ENCODE results near the gene PLCG2. TPM values are rescaled to one million over a fixed set of nuclear protein-coding genes. Genes with fewer than 3 reads are reported as not detected.

PLCG2 gene
- polyA plus RNA-seq, 2 of the 4 experiments (the other 2 are of a cell fraction) = 2.8 to 6.0 TPM

GRCh38 chr16:81921085-81921814 lies 142.2 kb downstream of the PLCG2 start:
- TF ChIP-seq, protein P1, sequence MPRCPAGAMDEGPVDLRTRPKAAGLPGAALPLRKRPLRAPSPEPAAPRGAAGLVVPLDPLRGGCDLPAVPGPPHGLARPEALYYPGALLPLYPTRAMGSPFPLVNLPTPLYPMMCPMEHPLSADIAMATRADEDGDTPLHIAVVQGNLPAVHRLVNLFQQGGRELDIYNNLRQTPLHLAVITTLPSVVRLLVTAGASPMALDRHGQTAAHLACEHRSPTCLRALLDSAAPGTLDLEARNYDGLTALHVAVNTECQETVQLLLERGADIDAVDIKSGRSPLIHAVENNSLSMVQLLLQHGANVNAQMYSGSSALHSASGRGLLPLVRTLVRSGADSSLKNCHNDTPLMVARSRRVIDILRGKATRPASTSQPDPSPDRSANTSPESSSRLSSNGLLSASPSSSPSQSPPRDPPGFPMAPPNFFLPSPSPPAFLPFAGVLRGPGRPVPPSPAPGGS (IDR thresholded peaks at IDR 0.05) = no peak
- TF ChIP-seq CBX2 (IDR thresholded peaks at IDR 0.05; ENCODE audit: borderline replicate concordance, low read depth) (no peak), PHF8 (IDR thresholded peaks at IDR 0.05; ENCODE audit: borderline replicate concordance, low read depth) (no peak), ZNF302 (CRISPR knock-in tag; IDR thresholded peaks at IDR 0.05) (no peak), PBX3 (IDR thresholded peaks at IDR 0.05) (no peak), FOSB (CRISPR knock-in tag; IDR thresholded peaks at IDR 0.05) (no peak)
- WGBS (ENCODE audit: missing lambda C conversion rate) = 75% methylated on average over 12 of the region's 12 CpGs
- Histone ChIP-seq H3K9me3 (no peaks in the 10 kb centered on the region), H3K4me1 (no peaks in the 10 kb centered on the region), H3K27ac (no peak overlapping the region), H3K4me2 (no peak overlapping the region), H3K4me3 (no peak overlapping the region)
- ChIA-PET CTCF (no interaction called here), POLR2A (no interaction called here)
- ATAC-seq (no peak), DNase-seq (ENCODE audit: low read depth in 1 of 2, low spot score in 1 of 2) (no peak), FAIRE-seq (no peak)

DNA sequence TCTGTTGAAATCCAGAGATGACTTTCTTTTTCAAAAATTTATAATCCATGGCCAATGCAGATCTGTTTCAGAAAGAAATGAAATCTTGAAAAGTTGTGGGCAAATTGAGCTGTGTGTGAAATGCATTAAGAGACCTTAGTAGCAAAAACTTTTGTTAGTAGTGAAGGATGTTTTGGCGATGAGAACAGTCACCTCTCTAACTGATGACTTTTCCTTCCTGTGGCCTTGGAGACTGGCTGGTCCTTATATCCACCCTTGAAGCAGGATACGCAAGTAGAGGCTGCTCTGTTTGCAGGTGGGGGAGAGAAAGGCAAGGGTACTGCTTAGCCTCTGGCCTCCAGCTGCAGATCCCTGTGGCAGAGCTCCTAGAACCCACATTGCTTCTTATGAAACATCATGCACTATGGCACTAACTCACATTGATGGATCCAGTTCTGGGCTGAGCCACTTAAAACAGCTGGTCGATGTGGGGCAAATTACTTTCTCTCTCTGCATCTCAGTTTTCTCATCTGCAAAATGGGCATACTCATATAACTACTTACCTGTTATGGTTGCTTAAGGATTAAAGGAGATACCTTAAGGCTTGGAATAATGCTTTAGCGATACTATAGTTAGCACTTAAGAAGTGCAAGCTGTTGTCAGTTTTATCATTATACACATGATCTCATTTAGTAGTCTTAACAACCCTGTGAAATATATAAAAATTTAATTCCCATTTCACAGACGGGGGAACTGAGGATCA lies 142.9 kb downstream of the PLCG2 start:
- H3K4me3 ChIP-seq = no peak overlapping the region
- FAIRE-seq (no peak), DNase-seq (ENCODE audit: low read depth in 1 of 2, low spot score in 1 of 2) (no peak), ATAC-seq (no peak)
- no peak overlapping the region for H3K27ac ChIP-seq
- H3K9me3 ChIP-seq = no peaks in the 10 kb centered on the region
- ChIA-PET CTCF (no interaction called here), POLR2A (no interaction called here)
- WGBS (ENCODE audit: missing lambda C conversion rate) = 76% methylated on average over 5 of the region's 5 CpGs
- H3K4me2 ChIP-seq = no peak overlapping the region
- TF ChIP-seq, protein P2, sequence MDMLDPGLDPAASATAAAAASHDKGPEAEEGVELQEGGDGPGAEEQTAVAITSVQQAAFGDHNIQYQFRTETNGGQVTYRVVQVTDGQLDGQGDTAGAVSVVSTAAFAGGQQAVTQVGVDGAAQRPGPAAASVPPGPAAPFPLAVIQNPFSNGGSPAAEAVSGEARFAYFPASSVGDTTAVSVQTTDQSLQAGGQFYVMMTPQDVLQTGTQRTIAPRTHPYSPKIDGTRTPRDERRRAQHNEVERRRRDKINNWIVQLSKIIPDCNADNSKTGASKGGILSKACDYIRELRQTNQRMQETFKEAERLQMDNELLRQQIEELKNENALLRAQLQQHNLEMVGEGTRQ (IDR thresholded peaks at IDR 0.05) = no peak
- no peaks in the 10 kb centered on the region for H3K4me1 ChIP-seq

DNA sequence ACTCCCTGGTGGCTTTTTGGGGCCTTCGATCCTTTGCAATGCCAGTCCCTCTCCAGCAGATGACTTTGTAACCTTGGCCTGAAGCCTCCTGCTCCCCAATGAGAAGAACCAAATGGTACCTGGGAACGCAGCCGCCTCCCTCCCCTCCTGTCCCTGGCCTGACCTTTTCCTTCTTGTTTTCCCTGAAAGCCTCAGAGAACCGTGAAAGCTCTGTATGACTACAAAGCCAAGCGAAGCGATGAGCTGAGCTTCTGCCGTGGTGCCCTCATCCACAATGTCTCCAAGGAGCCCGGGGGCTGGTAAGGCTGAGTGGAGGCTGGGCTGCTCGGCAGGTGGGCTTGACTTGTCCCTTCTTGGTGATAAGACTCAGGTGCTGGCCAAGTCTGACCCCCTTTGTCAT lies 144.2 kb downstream of the PLCG2 start:
- ATAC-seq (no peak), DNase-seq (ENCODE audit: low read depth in 1 of 2, low spot score in 1 of 2) (no peak), FAIRE-seq (no peak)
- 71% methylated on average over 9 of the region's 9 CpGs for WGBS (ENCODE audit: missing lambda C conversion rate)
- Histone ChIP-seq H3K4me1 (no peaks in the 10 kb centered on the region), H3K4me2 (no peak overlapping the region), H3K9me3 (no peaks in the 10 kb centered on the region), H3K4me3 (no peak overlapping the region), H3K27ac (no peak overlapping the region)
- CTCF ChIA-PET = no interaction called here
- POLR2A ChIA-PET = no interaction called here
- TF ChIP-seq RAD21 (conservative IDR thresholded peaks at IDR 0.05 in 1 of 2, IDR thresholded peaks at IDR 0.05 in 1 of 2) (no peak), ZNF302 (CRISPR knock-in tag; IDR thresholded peaks at IDR 0.05) (no peak), RARB (CRISPR knock-in tag; IDR thresholded peaks at IDR 0.05) (no peak), POLR2AphosphoS2 (conservative IDR thresholded peaks at IDR 0.05; ENCODE audit: low read length) (no peak), NPAS2 (CRISPR knock-in tag; IDR thresholded peaks at IDR 0.05; ENCODE audit: borderline replicate concordance) (no peak), EHF (CRISPR knock-in tag; IDR thresholded peaks at IDR 0.05) (no peak), FOSL2 (IDR thresholded peaks at IDR 0.05) (no peak), FOSL2 (CRISPR knock-in tag; IDR thresholded peaks at IDR 0.05) (no peak), ESRRA (IDR thresholded peaks at IDR 0.05; ENCODE audit: borderline replicate concordance, low read length) (no peak), MYC (IDR thresholded peaks at IDR 0.05; ENCODE audit: borderline replicate concordance, low read length) (no peak), TFCP2L1 (CRISPR knock-in tag; IDR thresholded peaks at IDR 0.05) (no peak), RCOR1 (IDR thresholded peaks at IDR 0.05; ENCODE audit: low read depth, low read length) (no peak), GATA3 (IDR thresholded peaks at IDR 0.05; ENCODE audit: borderline replicate concordance) (no peak), RFX5 (IDR thresholded peaks at IDR 0.05) (no peak), CBX2 (IDR thresholded peaks at IDR 0.05; ENCODE audit: borderline replicate concordance, low read depth) (no peak), HEYL (CRISPR knock-in tag; IDR thresholded peaks at IDR 0.05) (no peak)
- TF ChIP-seq, protein P3, sequence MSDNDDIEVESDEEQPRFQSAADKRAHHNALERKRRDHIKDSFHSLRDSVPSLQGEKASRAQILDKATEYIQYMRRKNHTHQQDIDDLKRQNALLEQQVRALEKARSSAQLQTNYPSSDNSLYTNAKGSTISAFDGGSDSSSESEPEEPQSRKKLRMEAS (IDR thresholded peaks at IDR 0.05) = no peak
- TF ChIP-seq, protein P2 (IDR thresholded peaks at IDR 0.05) = no peak
- TF ChIP-seq, protein P4, sequence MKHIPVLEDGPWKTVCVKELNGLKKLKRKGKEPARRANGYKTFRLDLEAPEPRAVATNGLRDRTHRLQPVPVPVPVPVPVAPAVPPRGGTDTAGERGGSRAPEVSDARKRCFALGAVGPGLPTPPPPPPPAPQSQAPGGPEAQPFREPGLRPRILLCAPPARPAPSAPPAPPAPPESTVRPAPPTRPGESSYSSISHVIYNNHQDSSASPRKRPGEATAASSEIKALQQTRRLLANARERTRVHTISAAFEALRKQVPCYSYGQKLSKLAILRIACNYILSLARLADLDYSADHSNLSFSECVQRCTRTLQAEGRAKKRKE (CRISPR knock-in tag; IDR thresholded peaks at IDR 0.05; ENCODE audit: low read depth) = no peak
